Measurements from ENCODE around the gene KAT6B.

Gene KAT6B

DNA sequence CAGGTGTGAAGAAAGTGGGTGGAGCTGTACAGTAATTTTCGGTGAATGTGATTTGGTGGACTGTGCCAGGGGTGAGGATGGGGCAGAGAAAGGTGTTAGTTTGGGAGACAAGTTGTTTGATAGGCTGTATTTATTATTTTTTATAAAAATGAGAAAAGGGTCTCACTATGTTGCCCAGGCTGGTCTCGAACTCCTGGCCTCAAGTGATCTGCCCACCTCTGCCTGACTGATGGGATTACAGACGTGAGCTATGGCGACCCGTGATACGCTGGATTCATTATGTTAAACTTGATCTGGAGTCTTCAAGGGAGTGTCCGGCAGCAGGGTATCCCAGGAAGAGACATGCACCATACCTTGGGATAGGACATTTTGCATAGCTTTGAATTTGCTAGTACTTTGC is 1.3 kb downstream of the KAT6B start:
- peak overlapping the region; percentile 84 for H3K4me3 ChIP-seq (ENCODE audit: control insufficient read depth, low read depth, low read length)
- TF ChIP-seq, protein P1, sequence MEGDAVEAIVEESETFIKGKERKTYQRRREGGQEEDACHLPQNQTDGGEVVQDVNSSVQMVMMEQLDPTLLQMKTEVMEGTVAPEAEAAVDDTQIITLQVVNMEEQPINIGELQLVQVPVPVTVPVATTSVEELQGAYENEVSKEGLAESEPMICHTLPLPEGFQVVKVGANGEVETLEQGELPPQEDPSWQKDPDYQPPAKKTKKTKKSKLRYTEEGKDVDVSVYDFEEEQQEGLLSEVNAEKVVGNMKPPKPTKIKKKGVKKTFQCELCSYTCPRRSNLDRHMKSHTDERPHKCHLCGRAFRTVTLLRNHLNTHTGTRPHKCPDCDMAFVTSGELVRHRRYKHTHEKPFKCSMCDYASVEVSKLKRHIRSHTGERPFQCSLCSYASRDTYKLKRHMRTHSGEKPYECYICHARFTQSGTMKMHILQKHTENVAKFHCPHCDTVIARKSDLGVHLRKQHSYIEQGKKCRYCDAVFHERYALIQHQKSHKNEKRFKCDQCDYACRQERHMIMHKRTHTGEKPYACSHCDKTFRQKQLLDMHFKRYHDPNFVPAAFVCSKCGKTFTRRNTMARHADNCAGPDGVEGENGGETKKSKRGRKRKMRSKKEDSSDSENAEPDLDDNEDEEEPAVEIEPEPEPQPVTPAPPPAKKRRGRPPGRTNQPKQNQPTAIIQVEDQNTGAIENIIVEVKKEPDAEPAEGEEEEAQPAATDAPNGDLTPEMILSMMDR (IDR thresholded peaks at IDR 0.05; ENCODE audit: control insufficient read depth, insufficient read depth, low read depth, low read length, missing control alignments) = no peak
- DNase-seq (ENCODE audit: low read depth) = no peak

GRCh38 chr10:74828946-74829345 is 2.5 kb downstream of the KAT6B start:
- no peak overlapping the region for H3K4me3 ChIP-seq (ENCODE audit: control insufficient read depth, low read depth, low read length)
- TF ChIP-seq, protein P1 (IDR thresholded peaks at IDR 0.05; ENCODE audit: control insufficient read depth, insufficient read depth, low read depth, low read length, missing control alignments) = no peak
- no peak for DNase-seq (ENCODE audit: low read depth)

GRCh38 chr10:74831518-74832120 is 5.2 kb downstream of the KAT6B start:
- no peak for DNase-seq (ENCODE audit: low read depth)
- TF ChIP-seq, protein P1 (IDR thresholded peaks at IDR 0.05; ENCODE audit: control insufficient read depth, insufficient read depth, low read depth, low read length, missing control alignments) = no peak
- no peak overlapping the region for H3K4me3 ChIP-seq (ENCODE audit: control insufficient read depth, low read depth, low read length)

DNA sequence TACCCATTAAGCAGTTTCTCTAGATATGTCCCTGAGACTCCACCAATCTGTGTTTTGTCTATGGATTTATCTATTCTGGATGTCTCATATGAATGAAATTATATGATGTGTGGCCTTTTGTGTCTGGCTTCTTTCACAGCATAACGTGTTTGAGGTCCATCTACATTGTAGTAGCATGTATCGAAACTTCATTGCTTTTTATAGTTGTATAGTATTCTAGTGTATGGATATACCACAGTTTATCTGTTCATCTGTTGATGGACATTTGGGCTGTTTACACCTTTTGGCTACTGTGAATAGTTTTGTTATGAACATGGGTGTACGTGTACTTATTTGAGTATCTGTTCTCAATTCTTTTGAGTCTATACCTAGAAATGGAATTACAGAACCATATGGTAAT is 9.6 kb downstream of the KAT6B start:
- no peak for DNase-seq (ENCODE audit: low read depth)
- TF ChIP-seq, protein P1 (IDR thresholded peaks at IDR 0.05; ENCODE audit: control insufficient read depth, insufficient read depth, low read depth, low read length, missing control alignments) = no peak
- H3K4me3 ChIP-seq (ENCODE audit: control insufficient read depth, low read depth, low read length) = no peak overlapping the region

DNA sequence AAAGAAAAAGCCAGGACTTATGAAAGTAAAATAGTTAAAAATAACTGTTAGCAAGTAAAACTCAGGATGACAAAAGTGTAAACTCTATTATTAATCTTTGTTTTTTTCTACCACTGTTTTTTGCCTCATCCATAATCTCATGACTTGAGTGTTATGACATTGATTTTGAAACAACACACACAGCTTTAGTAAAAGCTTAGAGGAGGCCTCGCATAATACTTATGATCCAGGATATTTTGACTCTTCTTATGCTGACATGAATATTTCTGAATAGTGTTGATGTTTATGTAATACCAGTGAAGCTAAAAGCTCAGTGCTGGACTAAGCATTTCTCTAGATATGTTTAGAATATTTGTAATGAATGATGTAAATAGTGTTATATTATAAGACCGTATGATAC is 10.5 kb downstream of the KAT6B start:
- TF ChIP-seq, protein P1 (IDR thresholded peaks at IDR 0.05; ENCODE audit: control insufficient read depth, insufficient read depth, low read depth, low read length, missing control alignments) = no peak
- no peak for DNase-seq (ENCODE audit: low read depth)
- H3K4me3 ChIP-seq (ENCODE audit: control insufficient read depth, low read depth, low read length) = no peak overlapping the region

DNA sequence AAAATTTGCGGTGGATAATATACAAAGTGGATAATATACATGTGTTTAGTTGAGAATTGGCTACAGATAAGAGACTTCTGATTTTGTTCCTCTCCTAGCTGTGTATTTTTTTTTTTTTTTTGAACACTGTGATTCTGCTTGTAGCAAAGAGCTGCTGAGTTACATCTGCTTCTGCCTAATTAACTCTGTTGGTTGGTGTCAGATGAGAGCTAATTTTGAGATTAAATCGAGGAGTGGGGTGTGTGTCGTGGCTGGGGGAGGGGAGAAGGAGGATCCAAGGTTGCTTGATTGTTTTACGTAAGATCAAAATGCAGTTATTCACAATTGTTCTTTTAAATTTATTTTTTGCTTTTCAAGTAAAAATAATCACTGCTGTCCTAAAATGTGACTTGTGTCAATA is 11.3 kb downstream of the KAT6B start:
- no peak for DNase-seq (ENCODE audit: low read depth)

More for the DNA sequence above, 11.3 kb downstream of the KAT6B start:
- no peak overlapping the region for H3K4me3 ChIP-seq (ENCODE audit: control insufficient read depth, low read depth, low read length)
- TF ChIP-seq, protein P1 (IDR thresholded peaks at IDR 0.05; ENCODE audit: control insufficient read depth, insufficient read depth, low read depth, low read length, missing control alignments) = no peak
